Measurements from ENCODE around the gene AFG3L2. TPM values are rescaled to one million over a fixed set of nuclear protein-coding genes. Genes with fewer than 3 reads are reported as not detected.
A peak's percentile ranks its signal among the peaks of the same experiment; 100 is the strongest.

The AFG3L2 gene
- total and polyA plus RNA-seq, 2 of the 13 experiments (the other 11 are each of a cell fraction or from before 2014, with no cell fraction given) = 28.6 to 86.9 TPM

DNA sequence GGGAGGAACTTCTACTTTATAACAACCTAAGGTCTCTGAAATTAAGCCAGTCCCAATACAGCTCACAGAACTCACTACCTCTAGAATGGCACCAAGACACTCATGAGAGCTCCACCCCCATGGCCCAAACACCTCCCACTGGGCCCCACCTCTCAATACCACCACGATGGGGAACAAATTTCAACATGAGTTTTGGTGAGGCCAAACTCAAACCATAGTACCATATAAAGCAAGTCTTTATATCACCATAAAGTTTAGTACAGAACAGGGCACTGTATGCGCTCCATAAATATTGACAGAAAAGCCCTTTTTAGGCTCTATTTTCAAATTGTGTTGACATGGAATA, 3.3 kb downstream of the AFG3L2 start:
- POLR2A ChIA-PET = interaction anchor here (0.6 kb wide), 1 partner anchor 574 kb away, joined by 4 read pairs; no protein-coding TSS in a partner anchor
- no peaks in the 10 kb centered on the region for H3K9me3 ChIP-seq (ENCODE audit: low read length)
- H3K36me3 ChIP-seq (replicated peaks in 1 of 2; ENCODE audit: control insufficient read depth in 1 of 2, insufficient read depth in 2 of 2, low read length in 2 of 2) = peaks cover 4 to 17% of the 10 kb centered on the region in 2 experiments; a peak in 4 of 5 replicates
- FAIRE-seq (no peak), ATAC-seq (no peak), DNase-seq (ENCODE audit: low spot score) (no peak)
- H3K27me3 ChIP-seq (ENCODE audit: control insufficient read depth in 1 of 2, insufficient read depth in 2 of 2, low read length in 2 of 2) = no peaks in the 10 kb centered on the region; a peak in 1 of 5 replicates
- no peak overlapping the region for H3K9ac ChIP-seq (ENCODE audit: insufficient read depth, low read depth, low read length)
- H3K4me3 ChIP-seq (replicated peaks in 1 of 3; ENCODE audit: insufficient read depth in 1 of 3, low read depth in 2 of 3, low read length in 3 of 3) = no peak overlapping the region
- H3K4me2 ChIP-seq (ENCODE audit: low read depth, low read length) = peak overlapping the region; percentile 99
- peaks cover 67% of the 10 kb centered on the region for H3K79me2 ChIP-seq (ENCODE audit: insufficient read depth, low read length)
- H3K4me1 ChIP-seq (ENCODE audit: insufficient read depth, low read length) = peaks cover 38% of the 10 kb centered on the region
- CTCF ChIA-PET (ENCODE audit: low intra/inter-chr PET ratio, low total read pairs) = no interaction called here
- H3K27ac ChIP-seq (ENCODE audit: extremely low read length, insufficient read depth, low read length) = no peak overlapping the region
- intact Hi-C loops (cut with micrococcal nuclease; ENCODE audit: unreplicated experiment) = loop anchor here (10.0 kb wide), 1 partner anchor 571 kb away; the partner anchor contains the start of gene SEH1L
- BruUV-seq (replicated peaks) = no TSS peak
- TF ChIP-seq, protein P1, sequence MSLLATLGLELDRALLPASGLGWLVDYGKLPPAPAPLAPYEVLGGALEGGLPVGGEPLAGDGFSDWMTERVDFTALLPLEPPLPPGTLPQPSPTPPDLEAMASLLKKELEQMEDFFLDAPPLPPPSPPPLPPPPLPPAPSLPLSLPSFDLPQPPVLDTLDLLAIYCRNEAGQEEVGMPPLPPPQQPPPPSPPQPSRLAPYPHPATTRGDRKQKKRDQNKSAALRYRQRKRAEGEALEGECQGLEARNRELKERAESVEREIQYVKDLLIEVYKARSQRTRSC (CRISPR knock-in tag; IDR thresholded peaks at IDR 0.05; ENCODE audit: low read depth) = no peak
- in situ Hi-C loops (cut with HindIII; ENCODE audit: extremely low pct_ligation_motif_present, low pct_unique_long_range_greater_than_20kb) = no loop called here
- H2AFZ ChIP-seq (ENCODE audit: low read length) = no peak overlapping the region
- peaks cover 41% of the 10 kb centered on the region for H4K20me1 ChIP-seq (ENCODE audit: insufficient read depth, low read length)
- 75% methylated on average over 2 of the region's 2 CpGs for WGBS (ENCODE audit: low lambda C conversion rate)

DNA sequence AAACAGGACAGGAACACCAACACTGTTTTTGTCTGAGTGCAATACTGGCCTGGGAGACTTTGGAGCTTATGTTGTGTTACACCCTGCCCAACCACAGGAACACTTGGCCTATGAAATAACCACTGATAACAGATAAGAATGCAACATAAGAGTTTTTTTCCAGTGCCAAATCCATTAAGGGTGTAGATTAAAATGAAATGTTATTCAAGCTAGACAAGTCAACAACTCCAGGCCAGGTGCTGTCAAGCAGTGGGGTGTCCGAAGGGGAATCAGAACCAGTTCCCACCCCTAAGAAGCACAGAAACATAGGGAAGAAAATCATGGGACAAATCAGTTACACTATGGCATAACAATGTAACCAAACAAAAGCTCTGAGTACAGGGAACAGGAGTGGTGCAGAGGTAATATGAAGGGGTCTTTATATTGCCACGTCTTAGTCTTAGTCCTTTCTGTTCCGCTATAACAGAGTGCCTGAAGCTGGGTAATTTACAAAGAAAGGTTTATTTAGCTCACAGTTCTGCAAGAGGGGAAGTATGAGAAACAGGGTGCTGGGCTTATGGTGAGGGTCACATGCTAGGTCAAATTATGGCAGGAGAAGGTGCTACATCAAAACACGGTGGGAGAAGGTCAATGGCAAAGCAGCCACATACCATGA, 3.8 kb downstream of the AFG3L2 start:
- H3K36me3 ChIP-seq (replicated peaks in 1 of 2; ENCODE audit: control insufficient read depth in 1 of 2, insufficient read depth in 2 of 2, low read length in 2 of 2) = peaks cover 6 to 22% of the 10 kb centered on the region in 2 experiments; a peak in 4 of 5 replicates
- H3K27me3 ChIP-seq (ENCODE audit: control insufficient read depth in 1 of 2, insufficient read depth in 2 of 2, low read length in 2 of 2) = no peaks in the 10 kb centered on the region; a peak in 1 of 5 replicates
- ChIA-PET CTCF (ENCODE audit: low intra/inter-chr PET ratio, low total read pairs) (no interaction called here), POLR2A (interaction anchor here (0.6 kb wide), 1 partner anchor 574 kb away, joined by 4 read pairs; no protein-coding TSS in a partner anchor)
- TF ChIP-seq, protein P2, sequence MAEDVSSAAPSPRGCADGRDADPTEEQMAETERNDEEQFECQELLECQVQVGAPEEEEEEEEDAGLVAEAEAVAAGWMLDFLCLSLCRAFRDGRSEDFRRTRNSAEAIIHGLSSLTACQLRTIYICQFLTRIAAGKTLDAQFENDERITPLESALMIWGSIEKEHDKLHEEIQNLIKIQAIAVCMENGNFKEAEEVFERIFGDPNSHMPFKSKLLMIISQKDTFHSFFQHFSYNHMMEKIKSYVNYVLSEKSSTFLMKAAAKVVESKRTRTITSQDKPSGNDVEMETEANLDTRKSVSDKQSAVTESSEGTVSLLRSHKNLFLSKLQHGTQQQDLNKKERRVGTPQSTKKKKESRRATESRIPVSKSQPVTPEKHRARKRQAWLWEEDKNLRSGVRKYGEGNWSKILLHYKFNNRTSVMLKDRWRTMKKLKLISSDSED (CRISPR knock-in tag; IDR thresholded peaks at IDR 0.05) = no peak
- TF ChIP-seq, protein P3, sequence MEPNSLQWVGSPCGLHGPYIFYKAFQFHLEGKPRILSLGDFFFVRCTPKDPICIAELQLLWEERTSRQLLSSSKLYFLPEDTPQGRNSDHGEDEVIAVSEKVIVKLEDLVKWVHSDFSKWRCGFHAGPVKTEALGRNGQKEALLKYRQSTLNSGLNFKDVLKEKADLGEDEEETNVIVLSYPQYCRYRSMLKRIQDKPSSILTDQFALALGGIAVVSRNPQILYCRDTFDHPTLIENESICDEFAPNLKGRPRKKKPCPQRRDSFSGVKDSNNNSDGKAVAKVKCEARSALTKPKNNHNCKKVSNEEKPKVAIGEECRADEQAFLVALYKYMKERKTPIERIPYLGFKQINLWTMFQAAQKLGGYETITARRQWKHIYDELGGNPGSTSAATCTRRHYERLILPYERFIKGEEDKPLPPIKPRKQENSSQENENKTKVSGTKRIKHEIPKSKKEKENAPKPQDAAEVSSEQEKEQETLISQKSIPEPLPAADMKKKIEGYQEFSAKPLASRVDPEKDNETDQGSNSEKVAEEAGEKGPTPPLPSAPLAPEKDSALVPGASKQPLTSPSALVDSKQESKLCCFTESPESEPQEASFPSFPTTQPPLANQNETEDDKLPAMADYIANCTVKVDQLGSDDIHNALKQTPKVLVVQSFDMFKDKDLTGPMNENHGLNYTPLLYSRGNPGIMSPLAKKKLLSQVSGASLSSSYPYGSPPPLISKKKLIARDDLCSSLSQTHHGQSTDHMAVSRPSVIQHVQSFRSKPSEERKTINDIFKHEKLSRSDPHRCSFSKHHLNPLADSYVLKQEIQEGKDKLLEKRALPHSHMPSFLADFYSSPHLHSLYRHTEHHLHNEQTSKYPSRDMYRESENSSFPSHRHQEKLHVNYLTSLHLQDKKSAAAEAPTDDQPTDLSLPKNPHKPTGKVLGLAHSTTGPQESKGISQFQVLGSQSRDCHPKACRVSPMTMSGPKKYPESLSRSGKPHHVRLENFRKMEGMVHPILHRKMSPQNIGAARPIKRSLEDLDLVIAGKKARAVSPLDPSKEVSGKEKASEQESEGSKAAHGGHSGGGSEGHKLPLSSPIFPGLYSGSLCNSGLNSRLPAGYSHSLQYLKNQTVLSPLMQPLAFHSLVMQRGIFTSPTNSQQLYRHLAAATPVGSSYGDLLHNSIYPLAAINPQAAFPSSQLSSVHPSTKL (CRISPR knock-in tag; IDR thresholded peaks at IDR 0.05) = no peak
- 0 out of 2 replicates have a peak, but pooled peaks have one; percentile 13 for TF ChIP-seq RBFOX2 (IDR thresholded peaks at IDR 0.05; ENCODE audit: low read depth, low read length)
- DNase-seq (ENCODE audit: low spot score) = no peak
- no peaks in the 10 kb centered on the region for H3K9me3 ChIP-seq (ENCODE audit: low read length)
- H3K27ac ChIP-seq (ENCODE audit: extremely low read length, insufficient read depth, low read length) = no peak overlapping the region
- in situ Hi-C loops (cut with HindIII; ENCODE audit: extremely low pct_ligation_motif_present, low pct_unique_long_range_greater_than_20kb) (no loop called here), intact Hi-C loops (cut with micrococcal nuclease; ENCODE audit: unreplicated experiment) (loop anchor here (10.0 kb wide), 1 partner anchor 572 kb away; the partner anchor contains the start of gene SEH1L)
- peaks cover 37% of the 10 kb centered on the region for H3K4me1 ChIP-seq (ENCODE audit: insufficient read depth, low read length)
- BruUV-seq (replicated peaks) = no TSS peak
- H3K9ac ChIP-seq (ENCODE audit: insufficient read depth, low read depth, low read length) = no peak overlapping the region
- ATAC-seq = no peak
- no peak for FAIRE-seq
- H2AFZ ChIP-seq (ENCODE audit: low read length) = no peak overlapping the region
- H3K4me2 ChIP-seq (ENCODE audit: low read depth, low read length) = peak overlapping the region; percentile 99
- H3K4me3 ChIP-seq (replicated peaks in 1 of 3; ENCODE audit: insufficient read depth in 1 of 3, low read depth in 2 of 3, low read length in 3 of 3) = no peak overlapping the region
- WGBS (ENCODE audit: low lambda C conversion rate) = 90% methylated on average over 4 of the region's 4 CpGs
- peaks cover 68% of the 10 kb centered on the region for H3K79me2 ChIP-seq (ENCODE audit: insufficient read depth, low read length)
- peaks cover 42% of the 10 kb centered on the region for H4K20me1 ChIP-seq (ENCODE audit: insufficient read depth, low read length)

Data from HepG2 (cell line).